Measurements from ENCODE around the gene CSTF1.
A peak's percentile ranks its signal among the peaks of the same experiment; 100 is the strongest.

CSTF1 gene

DNA sequence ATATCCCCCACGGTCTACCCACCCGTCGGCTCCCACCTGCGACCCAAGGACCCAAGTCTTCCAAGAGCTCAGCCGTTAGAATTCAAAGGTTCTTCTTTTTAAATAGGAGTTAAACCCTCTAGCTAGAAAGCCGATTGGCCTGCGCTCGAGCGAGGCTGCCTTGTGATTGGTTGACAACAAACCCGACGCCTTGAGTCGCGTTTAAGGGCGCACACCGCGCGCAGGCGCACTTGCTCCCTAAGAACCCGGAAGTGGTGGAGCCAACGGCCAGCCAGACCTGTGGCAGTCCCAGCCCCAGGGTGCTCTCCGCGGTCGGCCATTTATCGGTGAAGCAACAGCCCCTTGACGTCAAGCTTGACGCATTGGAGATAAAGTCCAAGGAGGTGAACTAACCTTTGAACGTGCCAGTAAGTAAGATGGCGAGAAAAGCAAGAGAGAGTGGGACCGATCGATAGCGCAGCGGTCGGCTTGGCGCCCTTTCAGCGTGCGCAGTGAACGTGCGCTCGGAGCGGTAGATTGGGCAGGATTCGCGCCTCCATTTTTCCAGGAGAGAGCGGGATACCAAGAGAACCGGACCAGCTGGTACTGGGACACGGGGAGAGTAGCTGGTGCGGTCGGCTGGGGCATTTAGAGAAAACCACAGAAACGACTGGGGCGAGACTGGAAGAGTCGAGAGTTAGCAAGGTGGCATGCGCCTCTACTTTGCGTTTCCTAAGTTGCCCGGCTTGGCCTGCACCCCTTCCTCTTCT, at the start of gene CSTF1, which contains the start of gene AURKA:
Gene CSTF1 (plus strand): TSS at position 514 of the 749 bp plus-strand sequence. CDS start 2,908 bp downstream, outside the sequence.
Gene AURKA (minus strand): TSS at position 84 of the 749 bp plus-strand sequence. CDS start 4,018 bp downstream, outside the sequence.
- peaks cover 60% of the 10 kb centered on the region for H3K36me3 ChIP-seq (ENCODE audit: control insufficient read depth, insufficient read depth, low read length)
- peaks cover 10% of the 10 kb centered on the region for H3K4me1 ChIP-seq (ENCODE audit: control insufficient read depth, insufficient read depth, low read length)
- peak within 1 kb of the TSS; percentile 94 for H3K9ac ChIP-seq (ENCODE audit: low read depth, low read length)
- H3K9me3 ChIP-seq (ENCODE audit: control insufficient read depth, insufficient read depth, low read length), result no peaks in the 10 kb centered on the region
- H3K4me3 ChIP-seq (ENCODE audit: low read depth, low read length), result peak within 1 kb of the TSS; percentile 87
- H3K27me3 ChIP-seq (ENCODE audit: control insufficient read depth, insufficient read depth, low read length), result no peaks in the 10 kb centered on the region
- peak within 1 kb of the TSS; percentile 95 for H3K27ac ChIP-seq (ENCODE audit: low read depth, low read length)

DNA sequence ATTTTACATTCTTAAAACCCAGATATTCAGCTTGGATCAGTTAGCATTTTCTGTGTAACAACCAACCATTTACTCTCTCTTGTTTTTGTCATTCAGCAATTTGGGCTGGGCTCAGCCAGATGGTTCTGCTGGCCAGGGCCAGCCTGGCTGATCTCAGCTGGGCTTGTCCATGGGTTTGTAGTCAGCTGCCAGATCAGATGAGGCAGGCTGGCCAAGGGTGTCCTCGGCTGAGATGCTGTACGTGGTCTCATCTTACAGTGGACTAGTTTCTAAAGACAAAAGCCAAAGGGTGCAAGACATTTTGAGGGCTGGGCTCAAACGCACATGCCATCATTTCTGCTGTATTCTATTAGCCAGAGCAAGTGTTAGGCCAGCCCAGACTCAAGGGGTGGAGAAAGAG, 49.7 kb upstream of the CSTF1 start:
- H3K27me3 ChIP-seq (ENCODE audit: control insufficient read depth, insufficient read depth, low read length), result peaks cover 52% of the 10 kb centered on the region

DNA sequence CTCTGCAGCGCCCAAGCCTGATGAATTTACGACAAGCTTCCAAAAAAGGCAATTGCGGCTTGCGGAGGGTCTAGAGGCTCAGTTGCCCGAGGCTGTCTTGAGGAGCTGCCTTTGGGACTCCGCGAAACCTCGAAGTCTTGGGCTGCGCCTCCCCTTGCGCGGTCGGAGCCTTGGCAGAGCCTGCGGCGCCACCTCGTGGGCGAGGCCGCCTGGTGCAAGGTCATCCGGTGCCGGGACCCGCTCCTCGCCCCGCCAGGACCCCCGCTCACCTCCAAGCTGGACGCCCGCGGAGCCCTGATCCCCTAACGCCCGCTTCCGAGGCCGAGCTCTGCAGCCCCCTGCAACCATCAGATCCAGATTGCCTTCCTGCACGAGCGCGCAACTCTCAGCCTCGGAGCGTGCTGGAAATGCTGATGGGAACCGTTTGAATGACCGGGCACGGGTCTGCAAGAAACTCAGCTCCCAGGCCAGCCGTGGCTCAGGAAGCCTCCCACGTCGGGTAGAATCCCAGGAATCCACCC, 48.5 kb upstream of the CSTF1 start:
- Histone ChIP-seq H3K4me3 (ENCODE audit: low read depth, low read length) (peak overlapping the region; percentile 57), H3K9me3 (ENCODE audit: control insufficient read depth, insufficient read depth, low read length) (no peaks in the 10 kb centered on the region; the same call in 1 of the 2 replicates), H3K27me3 (ENCODE audit: control insufficient read depth, insufficient read depth, low read length) (peaks cover 62% of the 10 kb centered on the region), H3K9ac (ENCODE audit: low read depth, low read length) (no peak overlapping the region), H3K27ac (ENCODE audit: low read depth, low read length) (no peak overlapping the region), H3K36me3 (ENCODE audit: control insufficient read depth, insufficient read depth, low read length) (no peaks in the 10 kb centered on the region), H3K4me1 (ENCODE audit: control insufficient read depth, insufficient read depth, low read length) (peaks cover 11% of the 10 kb centered on the region)

More for the DNA sequence above, 49.7 kb upstream of the CSTF1 start:
- Histone ChIP-seq H3K36me3 (ENCODE audit: control insufficient read depth, insufficient read depth, low read length) (no peaks in the 10 kb centered on the region), H3K9ac (ENCODE audit: low read depth, low read length) (no peak overlapping the region), H3K4me1 (ENCODE audit: control insufficient read depth, insufficient read depth, low read length) (no peaks in the 10 kb centered on the region; the same call in 1 of the 2 replicates), H3K27ac (ENCODE audit: low read depth, low read length) (no peak overlapping the region), H3K4me3 (ENCODE audit: low read depth, low read length) (no peak overlapping the region), H3K9me3 (ENCODE audit: control insufficient read depth, insufficient read depth, low read length) (no peaks in the 10 kb centered on the region; the same call in 1 of the 2 replicates)

DNA sequence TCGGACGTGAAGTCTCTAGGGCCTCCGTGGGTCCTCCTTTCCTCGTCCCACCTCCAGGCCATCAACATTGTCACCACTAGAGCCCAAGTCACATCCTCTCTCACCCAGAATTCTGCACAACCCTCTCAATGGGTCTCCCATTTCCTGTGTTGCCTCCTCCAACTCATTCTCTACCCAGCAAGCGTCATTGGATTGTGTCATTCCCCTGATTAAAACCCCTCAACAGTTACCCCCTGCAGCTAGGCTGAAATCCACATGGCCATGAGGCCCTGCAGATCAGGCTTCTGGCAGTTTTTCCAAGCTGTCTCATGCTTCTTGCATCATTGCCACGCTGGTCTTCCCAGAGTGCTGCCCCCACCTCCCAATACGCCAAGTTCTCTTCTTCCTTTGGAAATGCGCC, 46.5 kb upstream of the CSTF1 start:
- no peak overlapping the region for H3K9ac ChIP-seq (ENCODE audit: low read depth, low read length)
- H3K4me1 ChIP-seq (ENCODE audit: control insufficient read depth, insufficient read depth, low read length), result peaks cover 12% of the 10 kb centered on the region
- H3K36me3 ChIP-seq (ENCODE audit: control insufficient read depth, insufficient read depth, low read length), result no peaks in the 10 kb centered on the region
- H3K27me3 ChIP-seq (ENCODE audit: control insufficient read depth, insufficient read depth, low read length), result peaks cover 80% of the 10 kb centered on the region
- H3K4me3 ChIP-seq (ENCODE audit: low read depth, low read length), result no peak overlapping the region
- no peaks in the 10 kb centered on the region for H3K9me3 ChIP-seq (ENCODE audit: control insufficient read depth, insufficient read depth, low read length)
- no peak overlapping the region for H3K27ac ChIP-seq (ENCODE audit: low read depth, low read length)

DNA sequence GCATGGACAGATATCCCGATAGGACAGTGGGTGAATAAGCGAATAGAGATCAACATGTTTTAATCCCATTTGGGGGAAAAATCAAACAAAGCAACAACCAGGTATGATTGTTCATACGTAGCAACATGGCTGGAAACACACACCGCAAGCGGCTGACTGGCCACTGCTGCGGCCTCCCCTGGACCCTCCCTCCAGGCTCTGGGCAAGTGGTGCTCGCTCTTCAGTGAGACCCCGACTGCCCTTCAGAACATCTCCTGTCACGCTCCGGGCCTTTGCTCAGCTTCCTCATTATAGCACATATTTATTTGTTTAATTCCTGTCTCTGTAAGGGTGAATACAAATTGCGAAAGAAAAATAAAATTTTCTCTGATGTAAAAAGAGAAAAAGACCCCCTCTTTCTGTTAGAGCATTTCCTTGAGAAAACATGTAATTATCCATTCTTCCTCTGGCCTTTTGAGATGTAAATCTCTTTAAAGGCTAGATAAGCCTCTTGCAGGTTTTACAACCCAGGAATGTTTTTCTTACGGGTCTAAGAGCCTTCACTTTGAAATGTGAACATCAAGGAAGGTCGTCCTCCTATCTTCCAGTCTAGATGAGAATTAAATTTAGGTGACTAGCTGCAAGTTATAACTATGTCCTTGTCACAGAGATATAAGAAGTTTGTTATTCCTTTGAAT, 44.7 kb upstream of the CSTF1 start:
- Histone ChIP-seq H3K36me3 (ENCODE audit: control insufficient read depth, insufficient read depth, low read length) (no peaks in the 10 kb centered on the region), H3K9me3 (ENCODE audit: control insufficient read depth, insufficient read depth, low read length) (no peaks in the 10 kb centered on the region), H3K27me3 (ENCODE audit: control insufficient read depth, insufficient read depth, low read length) (peaks cover 75% of the 10 kb centered on the region), H3K4me1 (ENCODE audit: control insufficient read depth, insufficient read depth, low read length) (peaks cover 12% of the 10 kb centered on the region), H3K4me3 (ENCODE audit: low read depth, low read length) (peak overlapping the region; percentile 24), H3K9ac (ENCODE audit: low read depth, low read length) (no peak overlapping the region), H3K27ac (ENCODE audit: low read depth, low read length) (peak overlapping the region; percentile 78)

DNA sequence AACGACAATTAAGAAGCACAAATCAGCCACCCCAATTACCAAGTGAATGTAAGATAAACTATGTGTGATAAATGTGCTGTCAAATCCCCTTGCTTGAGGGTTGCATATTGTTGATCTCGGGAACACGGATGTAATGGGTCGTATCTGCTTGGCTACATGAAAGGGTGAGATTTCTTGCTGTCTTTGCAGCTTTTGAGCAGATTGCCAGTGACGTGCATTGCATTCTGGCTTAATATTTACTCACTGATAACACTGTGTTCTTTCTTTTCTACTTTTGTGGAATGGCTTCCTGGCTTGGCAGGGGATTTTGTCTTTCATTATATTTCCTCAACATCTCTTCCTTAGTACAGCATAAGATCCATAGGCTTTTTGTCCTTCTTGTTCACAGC, 44.1 kb upstream of the CSTF1 start:
- peak overlapping the region; percentile 78 for H3K27ac ChIP-seq (ENCODE audit: low read depth, low read length)
- H3K27me3 ChIP-seq (ENCODE audit: control insufficient read depth, insufficient read depth, low read length), result peaks cover 70% of the 10 kb centered on the region
- peak overlapping the region; percentile 24 for H3K4me3 ChIP-seq (ENCODE audit: low read depth, low read length)
- no peaks in the 10 kb centered on the region for H3K36me3 ChIP-seq (ENCODE audit: control insufficient read depth, insufficient read depth, low read length)
- H3K9ac ChIP-seq (ENCODE audit: low read depth, low read length), result no peak overlapping the region
- H3K9me3 ChIP-seq (ENCODE audit: control insufficient read depth, insufficient read depth, low read length), result no peaks in the 10 kb centered on the region
- peaks cover 12% of the 10 kb centered on the region for H3K4me1 ChIP-seq (ENCODE audit: control insufficient read depth, insufficient read depth, low read length)

DNA sequence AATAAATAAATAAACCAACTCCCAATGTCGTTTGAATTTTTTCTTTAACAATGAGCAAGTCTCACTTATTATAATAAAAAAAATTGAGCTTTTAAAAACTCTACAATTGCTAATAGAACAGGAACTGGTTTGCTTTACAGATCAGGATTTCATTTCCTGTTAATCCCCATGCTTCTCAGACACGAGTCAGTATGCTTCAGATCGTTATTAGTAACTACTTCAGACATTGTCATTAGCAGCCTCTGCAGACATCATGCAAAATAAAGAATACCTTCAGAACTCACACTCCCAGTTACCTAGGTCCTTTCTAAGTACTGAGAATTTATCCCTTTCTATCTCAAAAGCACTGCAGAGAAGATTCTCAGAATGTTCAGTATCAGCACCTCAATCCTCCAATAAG, 43.7 kb upstream of the CSTF1 start:
- Histone ChIP-seq H3K9me3 (ENCODE audit: control insufficient read depth, insufficient read depth, low read length) (no peaks in the 10 kb centered on the region), H3K4me3 (ENCODE audit: low read depth, low read length) (no peak overlapping the region), H3K36me3 (ENCODE audit: control insufficient read depth, insufficient read depth, low read length) (no peaks in the 10 kb centered on the region), H3K4me1 (ENCODE audit: control insufficient read depth, insufficient read depth, low read length) (peaks cover 12% of the 10 kb centered on the region), H3K27ac (ENCODE audit: low read depth, low read length) (peak overlapping the region; percentile 78), H3K27me3 (ENCODE audit: control insufficient read depth, insufficient read depth, low read length) (peaks cover 65% of the 10 kb centered on the region), H3K9ac (ENCODE audit: low read depth, low read length) (no peak overlapping the region)

DNA sequence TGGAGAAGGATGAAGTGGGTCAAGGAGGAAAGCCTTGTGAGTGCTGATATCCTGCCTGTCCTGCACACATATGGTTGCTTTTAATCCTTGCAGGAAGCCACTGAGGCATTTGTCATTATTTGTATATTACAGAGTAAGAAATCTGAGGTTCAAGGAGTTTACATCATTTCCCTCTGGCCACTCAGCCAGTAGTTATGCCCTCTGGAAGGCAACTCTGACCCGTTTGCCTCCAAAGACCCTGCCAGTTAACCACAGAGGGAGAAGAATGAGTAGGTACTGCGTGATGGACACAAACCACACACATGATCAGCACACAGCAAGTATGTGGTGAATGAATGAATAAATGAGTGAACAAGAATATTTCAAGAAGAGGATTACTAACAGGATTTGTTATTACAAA, 41.6 kb upstream of the CSTF1 start:
- Histone ChIP-seq H3K27ac (ENCODE audit: low read depth, low read length) (no peak overlapping the region), H3K4me1 (ENCODE audit: control insufficient read depth, insufficient read depth, low read length) (peaks cover 12% of the 10 kb centered on the region), H3K9me3 (ENCODE audit: control insufficient read depth, insufficient read depth, low read length) (no peaks in the 10 kb centered on the region), H3K36me3 (ENCODE audit: control insufficient read depth, insufficient read depth, low read length) (no peaks in the 10 kb centered on the region), H3K4me3 (ENCODE audit: low read depth, low read length) (no peak overlapping the region), H3K9ac (ENCODE audit: low read depth, low read length) (no peak overlapping the region), H3K27me3 (ENCODE audit: control insufficient read depth, insufficient read depth, low read length) (peaks cover 46% of the 10 kb centered on the region)

DNA sequence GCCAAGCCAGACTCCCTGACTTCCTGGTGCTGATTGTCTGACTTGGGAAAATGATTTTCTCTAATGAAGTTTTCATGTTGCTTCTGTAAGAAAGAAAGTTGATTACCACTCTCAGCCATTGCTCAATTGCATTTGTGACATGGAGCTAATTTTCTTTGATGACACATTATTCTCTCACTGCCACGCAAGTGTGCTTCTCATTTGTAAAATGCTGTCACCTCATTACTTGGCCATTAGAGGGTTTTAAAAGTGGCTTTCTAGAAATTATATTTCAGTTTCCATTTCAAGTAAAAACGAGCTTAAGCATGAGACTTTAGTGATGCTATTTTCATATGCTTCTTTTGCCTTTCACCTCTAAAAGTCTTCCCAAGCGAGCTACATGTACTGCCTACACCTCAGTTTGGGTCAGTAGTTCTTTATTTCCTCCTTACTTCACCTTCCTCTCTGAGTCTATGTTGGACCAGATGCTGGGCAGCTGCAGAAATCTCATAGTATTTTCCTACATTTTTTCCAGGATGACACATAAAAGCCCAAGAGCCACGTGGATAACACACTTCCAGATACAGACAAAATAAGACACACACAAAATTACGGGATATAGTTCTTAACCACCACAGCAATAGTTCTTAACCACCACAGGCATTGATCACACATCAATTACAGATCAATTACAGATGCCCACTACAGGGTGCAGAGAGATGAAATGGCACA, 39.9 kb upstream of the CSTF1 start:
- H3K4me1 ChIP-seq (ENCODE audit: control insufficient read depth, insufficient read depth, low read length), result peaks cover 12% of the 10 kb centered on the region
- no peaks in the 10 kb centered on the region for H3K36me3 ChIP-seq (ENCODE audit: control insufficient read depth, insufficient read depth, low read length)
- peaks cover 32% of the 10 kb centered on the region for H3K27me3 ChIP-seq (ENCODE audit: control insufficient read depth, insufficient read depth, low read length)
- H3K9me3 ChIP-seq (ENCODE audit: control insufficient read depth, insufficient read depth, low read length), result no peaks in the 10 kb centered on the region
- H3K9ac ChIP-seq (ENCODE audit: low read depth, low read length), result no peak overlapping the region
- no peak overlapping the region for H3K27ac ChIP-seq (ENCODE audit: low read depth, low read length)
- no peak overlapping the region for H3K4me3 ChIP-seq (ENCODE audit: low read depth, low read length)

DNA sequence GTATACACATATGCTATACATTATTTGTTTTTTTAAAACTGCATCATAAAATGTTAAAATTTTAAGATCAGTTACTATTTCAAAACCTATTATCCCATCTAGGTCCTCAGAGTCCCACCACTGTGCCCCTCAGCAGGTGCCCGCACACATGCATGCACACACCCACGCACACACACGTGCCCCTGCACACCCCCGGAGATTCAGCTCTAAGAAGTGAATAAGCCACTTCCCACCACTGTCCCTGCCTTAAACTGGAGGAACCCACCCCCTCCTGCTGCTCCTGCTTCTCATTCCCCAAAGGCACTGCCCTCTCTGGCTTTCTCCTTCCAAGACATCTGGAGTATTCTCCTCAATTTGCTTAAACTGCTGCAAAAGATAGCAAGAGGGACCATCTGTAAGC, 39.1 kb upstream of the CSTF1 start:
- no peak overlapping the region for H3K27ac ChIP-seq (ENCODE audit: low read depth, low read length)
- no peak overlapping the region for H3K9ac ChIP-seq (ENCODE audit: low read depth, low read length)
- no peaks in the 10 kb centered on the region for H3K36me3 ChIP-seq (ENCODE audit: control insufficient read depth, insufficient read depth, low read length)
- H3K27me3 ChIP-seq (ENCODE audit: control insufficient read depth, insufficient read depth, low read length), result peaks cover 24% of the 10 kb centered on the region
- H3K4me3 ChIP-seq (ENCODE audit: low read depth, low read length), result no peak overlapping the region
- H3K9me3 ChIP-seq (ENCODE audit: control insufficient read depth, insufficient read depth, low read length), result no peaks in the 10 kb centered on the region
- peaks cover 8% of the 10 kb centered on the region for H3K4me1 ChIP-seq (ENCODE audit: control insufficient read depth, insufficient read depth, low read length)
